GM19324 (cell line): Measurements from ENCODE around the gene SKAP2.

Experiments
- ATAC-seq: cut with Tn5 transposase; IDR thresholded peaks from one replicate; pipeline ENCODE4 v1.9.1; 2021; ENCODE audit warnings: mild to moderate bottlenecking, moderate library complexity; ENCODE audit not compliant: unreplicated experiment, low FRiP score

SKAP2 gene

GRCh38 chr7:26699766-26700165 lies 164.6 kb downstream of the SKAP2 start:
- ATAC-seq, result no peak

GRCh38 chr7:26698806-26699205 lies 165.6 kb downstream of the SKAP2 start:
- ATAC-seq, result no peak

- ATAC-seq, result no peak
Observed at GRCh38 chr7:26698194-26698593, 166.2 kb downstream of the SKAP2 start.

- no peak for ATAC-seq
Observed at GRCh38 chr7:26696978-26697377, 167.4 kb downstream of the SKAP2 start.

- no peak for ATAC-seq
Observed at GRCh38 chr7:26696161-26696560, 168.2 kb downstream of the SKAP2 start.

- ATAC-seq, result no peak
Observed at GRCh38 chr7:26694713-26695112, 169.7 kb downstream of the SKAP2 start.

- ATAC-seq, result no peak
Observed at GRCh38 chr7:26694141-26694540, 170.2 kb downstream of the SKAP2 start.

GRCh38 chr7:26691886-26692285 lies 172.5 kb downstream of the SKAP2 start:
- ATAC-seq, result no peak

- no peak for ATAC-seq
Observed at GRCh38 chr7:26691406-26691805, 173.0 kb downstream of the SKAP2 start.

- no peak for ATAC-seq
Observed at GRCh38 chr7:26690135-26690805, 174.1 kb downstream of the SKAP2 start.

GRCh38 chr7:26688936-26689506 lies 175.4 kb downstream of the SKAP2 start:
- ATAC-seq, result peak; percentile 61

GRCh38 chr7:26688388-26688787 lies 176.0 kb downstream of the SKAP2 start:
- no peak for ATAC-seq

GRCh38 chr7:26687032-26687431 lies 177.4 kb downstream of the SKAP2 start:
- no peak for ATAC-seq

- no peak for ATAC-seq
Observed at GRCh38 chr7:26686448-26686981, 177.9 kb downstream of the SKAP2 start.

GRCh38 chr7:26685606-26686005 lies 178.8 kb downstream of the SKAP2 start:
- ATAC-seq, result no peak

GRCh38 chr7:26684447-26684846 lies 179.9 kb downstream of the SKAP2 start:
- ATAC-seq, result no peak

- no peak for ATAC-seq
Observed at GRCh38 chr7:26683277-26683676, 181.1 kb downstream of the SKAP2 start.

GRCh38 chr7:26681819-26682418 lies 182.5 kb downstream of the SKAP2 start:
- ATAC-seq, result no peak

GRCh38 chr7:26680587-26680986 lies 183.8 kb downstream of the SKAP2 start:
- ATAC-seq, result no peak

- no peak for ATAC-seq
Observed at GRCh38 chr7:26675143-26675887, 189.1 kb downstream of the SKAP2 start.

- no peak for ATAC-seq
Observed at GRCh38 chr7:26673858-26674257, 190.5 kb downstream of the SKAP2 start.
